ENCODE results near the gene FYB1. TPM values are rescaled to one million over a fixed set of nuclear protein-coding genes. Genes with fewer than 3 reads are reported as not detected.
A peak's percentile ranks its signal among the peaks of the same experiment; 100 is the strongest.

Gene FYB1
- total and polyA plus RNA-seq, 7 experiments from 2014 or later, result 310 to 701 (median 491) TPM

GRCh38 chr5:39137391-39137790, 82.0 kb downstream of the FYB1 start:
- CTCF ChIA-PET, result interaction anchor here (1.1 to 1.7 kb wide), 2 partner anchors 11 to 146 kb away, joined by 3 to 5 read pairs; no protein-coding TSS in a partner anchor
- intact Hi-C loops (cut with micrococcal nuclease), result loop anchor here in 1 of 2 donors (1.0 to 10.0 kb wide), 2 partner anchors 8 to 693 kb away; no protein-coding TSS in a partner anchor
- Mint-ChIP-seq H3K4me3 (peak overlapping the region in 1 of 10 donors; percentile 30), H3K9me3 (no peaks in the 10 kb centered on the region), H3K27ac (peak overlapping the region in 8 of 9 donors; percentile 40 to 93 (median 79)), H3K36me3 (peaks cover 20 to 56% (median 46%) of the 10 kb centered on the region in 5 donors), H3K4me1 (peaks cover 16 to 64% (median 39%) of the 10 kb centered on the region in 7 donors), H3K27me3 (no peaks in the 10 kb centered on the region)
- Histone ChIP-seq H3K4me3 (ENCODE audit: low read length) (no peak overlapping the region), H3K4me1 (ENCODE audit: control insufficient read depth in 2 of 2, insufficient read depth in 2 of 2, low read length in 2 of 2) (peaks cover 0 to 6% of the 10 kb centered on the region in 2 donors), H3K27ac (ENCODE audit: low read depth, low read length) (peak overlapping the region; percentile 20), H3K27me3 (ENCODE audit: control insufficient read depth in 2 of 2, insufficient read depth in 2 of 2, low read length in 2 of 2) (no peaks in the 10 kb centered on the region), H3K36me3 (ENCODE audit: control insufficient read depth in 2 of 3, insufficient read depth in 3 of 3, low read length in 3 of 3) (peaks cover 46 to 80% (median 47%) of the 10 kb centered on the region in 3 experiments), H3K9me3 (ENCODE audit: control insufficient read depth in 2 of 3, low read length in 3 of 3) (no peaks in the 10 kb centered on the region)
- no peak for DNase-seq
- ATAC-seq, result no peak
- POLR2A ChIA-PET, result no interaction called here

GRCh38 chr5:39132792-39133191, 86.6 kb downstream of the FYB1 start:
- H3K9me3 Mint-ChIP-seq, result no peaks in the 10 kb centered on the region
- H3K4me3 ChIP-seq (ENCODE audit: low read length), result no peak overlapping the region
- ChIA-PET POLR2A (no interaction called here), CTCF (no interaction called here)
- H3K4me1 ChIP-seq (ENCODE audit: control insufficient read depth in 2 of 2, insufficient read depth in 2 of 2, low read length in 2 of 2), result no peaks in the 10 kb centered on the region
- peak overlapping the region in 1 of 10 donors; percentile 4 for H3K4me3 Mint-ChIP-seq
- peaks cover 36 to 92% (median 62%) of the 10 kb centered on the region in 3 experiments for H3K36me3 ChIP-seq (ENCODE audit: control insufficient read depth in 2 of 3, insufficient read depth in 3 of 3, low read length in 3 of 3)
- peaks cover 15 to 84% (median 68%) of the 10 kb centered on the region in 7 donors for H3K4me1 Mint-ChIP-seq
- H3K27me3 Mint-ChIP-seq, result no peaks in the 10 kb centered on the region
- peak overlapping the region in 7 of 9 donors; percentile 43 to 94 (median 70) for H3K27ac Mint-ChIP-seq
- intact Hi-C loops (cut with micrococcal nuclease), result loop anchor here in 1 of 2 donors (1.0 to 10.0 kb wide), 3 partner anchors 7 to 688 kb away; no protein-coding TSS in a partner anchor
- peak overlapping the region; percentile 37 for H3K27ac ChIP-seq (ENCODE audit: low read depth, low read length)
- H3K36me3 Mint-ChIP-seq, result peaks cover 36 to 71% (median 67%) of the 10 kb centered on the region in 5 donors
- ATAC-seq (no peak), DNase-seq (no peak)
- H3K27me3 ChIP-seq (ENCODE audit: control insufficient read depth in 2 of 2, insufficient read depth in 2 of 2, low read length in 2 of 2), result no peaks in the 10 kb centered on the region
- no peaks in the 10 kb centered on the region for H3K9me3 ChIP-seq (ENCODE audit: control insufficient read depth in 2 of 3, low read length in 3 of 3)

- no peak overlapping the region for H3K4me3 ChIP-seq (ENCODE audit: low read length)
- H3K4me3 Mint-ChIP-seq, result no peak overlapping the region
- ChIA-PET POLR2A (interaction anchor here (0.6 to 1.1 kb wide), 2 partner anchors 8 to 152 kb away, joined by 3 read pairs; no protein-coding TSS in a partner anchor), CTCF (interaction anchor here (1.0 kb wide), 1 partner anchor 151 kb away, joined by 3 read pairs; no protein-coding TSS in a partner anchor)
- H3K4me1 ChIP-seq (ENCODE audit: control insufficient read depth in 2 of 2, insufficient read depth in 2 of 2, low read length in 2 of 2), result no peaks in the 10 kb centered on the region
- ATAC-seq (no peak), DNase-seq (no peak)
- H3K36me3 ChIP-seq (ENCODE audit: control insufficient read depth in 2 of 3, insufficient read depth in 3 of 3, low read length in 3 of 3), result peaks cover 30 to 88% (median 67%) of the 10 kb centered on the region in 3 experiments
- peaks cover 36 to 72% (median 68%) of the 10 kb centered on the region in 5 donors for H3K36me3 Mint-ChIP-seq
- no peaks in the 10 kb centered on the region for H3K9me3 Mint-ChIP-seq
- H3K9me3 ChIP-seq (ENCODE audit: control insufficient read depth in 2 of 3, low read length in 3 of 3), result no peaks in the 10 kb centered on the region
- H3K27ac ChIP-seq (ENCODE audit: low read depth, low read length), result peak overlapping the region; percentile 37
- intact Hi-C loops (cut with micrococcal nuclease), result loop anchor here in 1 of 2 donors (2.0 to 10.0 kb wide), 2 partner anchors 17 to 687 kb away; no protein-coding TSS in a partner anchor
- no peaks in the 10 kb centered on the region for H3K27me3 ChIP-seq (ENCODE audit: control insufficient read depth in 2 of 2, insufficient read depth in 2 of 2, low read length in 2 of 2)
- H3K4me1 Mint-ChIP-seq, result peaks cover 12 to 82% (median 68%) of the 10 kb centered on the region in 7 donors
- H3K27me3 Mint-ChIP-seq, result no peaks in the 10 kb centered on the region
- H3K27ac Mint-ChIP-seq, result peak overlapping the region in 8 of 9 donors; percentile 5 to 94 (median 80)
These were observed 87.3 kb downstream of the FYB1 start for GRCh38 chr5:39132128-39132447.

GRCh38 chr5:39131210-39132127, 87.9 kb downstream of the FYB1 start:
- ATAC-seq, result no peak
- Mint-ChIP-seq H3K27me3 (no peaks in the 10 kb centered on the region), H3K4me3 (no peak overlapping the region), H3K9me3 (no peaks in the 10 kb centered on the region), H3K27ac (peak overlapping the region in 8 of 9 donors; percentile 23 to 94 (median 80)), H3K4me1 (peaks cover 12 to 76% (median 62%) of the 10 kb centered on the region in 7 donors), H3K36me3 (peaks cover 32 to 66% (median 63%) of the 10 kb centered on the region in 5 donors)
- CTCF ChIA-PET, result interaction anchor here (1.0 kb wide), 1 partner anchor 152 kb away, joined by 3 read pairs; no protein-coding TSS in a partner anchor
- POLR2A ChIA-PET, result interaction anchor here (0.6 to 1.1 kb wide), 2 partner anchors 8 to 151 kb away, joined by 3 read pairs; no protein-coding TSS in a partner anchor
- peaks cover 25 to 85% (median 62%) of the 10 kb centered on the region in 3 experiments for H3K36me3 ChIP-seq (ENCODE audit: control insufficient read depth in 2 of 3, insufficient read depth in 3 of 3, low read length in 3 of 3)
- H3K4me3 ChIP-seq (ENCODE audit: low read length), result no peak overlapping the region
- intact Hi-C loops (cut with micrococcal nuclease), result loop anchor here in 1 of 2 donors (2.0 to 10.0 kb wide), 2 partner anchors 17 to 687 kb away; no protein-coding TSS in a partner anchor
- H3K4me1 ChIP-seq (ENCODE audit: control insufficient read depth in 2 of 2, insufficient read depth in 2 of 2, low read length in 2 of 2), result no peaks in the 10 kb centered on the region
- peak overlapping the region; percentile 37 for H3K27ac ChIP-seq (ENCODE audit: low read depth, low read length)
- DNase-seq, result no peak
- no peaks in the 10 kb centered on the region for H3K27me3 ChIP-seq (ENCODE audit: control insufficient read depth in 2 of 2, insufficient read depth in 2 of 2, low read length in 2 of 2)
- H3K9me3 ChIP-seq (ENCODE audit: control insufficient read depth in 2 of 3, low read length in 3 of 3), result no peaks in the 10 kb centered on the region

- POLR2A ChIA-PET, result no interaction called here
- peaks cover 36 to 69% (median 66%) of the 10 kb centered on the region in 5 donors for H3K36me3 Mint-ChIP-seq
- peaks cover 12 to 79% (median 65%) of the 10 kb centered on the region in 7 donors for H3K4me1 Mint-ChIP-seq
- DNase-seq, result no peak
- H3K4me3 Mint-ChIP-seq, result no peak overlapping the region
- peak overlapping the region in 7 of 9 donors; percentile 23 to 94 (median 48) for H3K27ac Mint-ChIP-seq
- CTCF ChIA-PET, result no interaction called here
- intact Hi-C loops (cut with micrococcal nuclease), result loop anchor here in 1 of 2 donors (10.0 kb wide), 1 partner anchor 686 kb away; no protein-coding TSS in a partner anchor
- Histone ChIP-seq H3K36me3 (ENCODE audit: control insufficient read depth in 2 of 3, insufficient read depth in 3 of 3, low read length in 3 of 3) (peaks cover 30 to 87% (median 68%) of the 10 kb centered on the region in 3 experiments), H3K27me3 (ENCODE audit: control insufficient read depth in 2 of 2, insufficient read depth in 2 of 2, low read length in 2 of 2) (no peaks in the 10 kb centered on the region), H3K4me3 (ENCODE audit: low read length) (no peak overlapping the region), H3K27ac (ENCODE audit: low read depth, low read length) (peak overlapping the region; percentile 37), H3K9me3 (ENCODE audit: control insufficient read depth in 2 of 3, low read length in 3 of 3) (no peaks in the 10 kb centered on the region), H3K4me1 (ENCODE audit: control insufficient read depth in 2 of 2, insufficient read depth in 2 of 2, low read length in 2 of 2) (no peaks in the 10 kb centered on the region)
- no peaks in the 10 kb centered on the region for H3K9me3 Mint-ChIP-seq
- no peaks in the 10 kb centered on the region for H3K27me3 Mint-ChIP-seq
- ATAC-seq, result no peak
These were observed 88.6 kb downstream of the FYB1 start for GRCh38 chr5:39130716-39131115.

GRCh38 chr5:39121922-39122321, 97.4 kb downstream of the FYB1 start:
- no peaks in the 10 kb centered on the region for H3K9me3 ChIP-seq (ENCODE audit: control insufficient read depth in 2 of 3, low read length in 3 of 3)
- H3K4me1 ChIP-seq (ENCODE audit: control insufficient read depth in 2 of 2, insufficient read depth in 2 of 2, low read length in 2 of 2), result no peaks in the 10 kb centered on the region
- CTCF ChIA-PET, result interaction anchor here (1.0 kb wide), 1 partner anchor 162 kb away, joined by 3 read pairs; no protein-coding TSS in a partner anchor
- DNase-seq (no peak), ATAC-seq (no peak)
- no peak overlapping the region for H3K4me3 ChIP-seq (ENCODE audit: low read length)
- H3K9me3 Mint-ChIP-seq, result no peaks in the 10 kb centered on the region
- H3K4me3 Mint-ChIP-seq, result no peak overlapping the region
- peaks cover 48 to 78% (median 66%) of the 10 kb centered on the region in 3 experiments for H3K36me3 ChIP-seq (ENCODE audit: control insufficient read depth in 2 of 3, insufficient read depth in 3 of 3, low read length in 3 of 3)
- H3K27me3 Mint-ChIP-seq, result no peaks in the 10 kb centered on the region
- peaks cover 24 to 48% (median 40%) of the 10 kb centered on the region in 5 donors for H3K36me3 Mint-ChIP-seq
- POLR2A ChIA-PET, result interaction anchor here (0.7 kb wide), 1 partner anchor 45 kb away, joined by 3 read pairs; no protein-coding TSS in a partner anchor
- no peaks in the 10 kb centered on the region for H3K27me3 ChIP-seq (ENCODE audit: control insufficient read depth in 2 of 2, insufficient read depth in 2 of 2, low read length in 2 of 2)
- intact Hi-C loops (cut with micrococcal nuclease), result loop anchor here in 1 of 2 donors (1.0 kb wide), 1 partner anchor 7 kb away; no protein-coding TSS in a partner anchor
- H3K27ac Mint-ChIP-seq, result peak overlapping the region in 8 of 9 donors; percentile 2 to 83 (median 67)
- H3K27ac ChIP-seq (ENCODE audit: low read depth, low read length), result no peak overlapping the region
- peaks cover 3 to 54% (median 22%) of the 10 kb centered on the region in 7 donors for H3K4me1 Mint-ChIP-seq

All from naive thymus-derived CD4-positive, alpha-beta T cell (primary cell).